H1 (cell line): ENCODE results near the gene WDR37. TPM values are rescaled to one million over a fixed set of nuclear protein-coding genes. Genes with fewer than 3 reads are reported as not detected.

ENCODE experiments used
- CTCF ChIA-PET: fragments of 300-600 bp; sonication (Branson Sonifier 250); formaldehyde crosslinking; loops from one replicate; lab custom pipeline; 2021; ENCODE audit not compliant: partially characterized antibody; lab: Charles Lee
- POLR2A ChIA-PET: fragments of 300-600 bp; sonication (Branson Sonifier 250); formaldehyde crosslinking; loops from one replicate; lab custom pipeline; 2021; ENCODE audit warnings: inconsistent platforms; ENCODE audit not compliant: partially characterized antibody; lab: Charles Lee
- DNase-seq, 2 experiments: peaks; one replicate each; pipeline versions ENCODE4 v3.0.0 to v3.0.0-alpha.2; 2010 to 2022; ENCODE audit warnings: low spot score in 2 of 2, low read depth in 1 of 2, mixed read lengths in 1 of 2
- FAIRE-seq: peaks from 2 replicates; lab custom pipeline; 2011; peaks lifted over from hg19 to GRCh38; lab: Jason Lieb, UNC
- H2AFZ ChIP-seq: 2 replicates; pipeline ENCODE4 v1.8.1; 2012; ENCODE audit warnings: low read length, inconsistent platforms
- H2AK5ac ChIP-seq: 2 replicates; pipeline ENCODE4 v1.6.1; 2013; ENCODE audit warnings: low read depth, low read length
- H2BK120ac ChIP-seq: replicated peaks from 2 replicates; pipeline ENCODE3; 2013; ENCODE audit warnings: low read depth, low read length, inconsistent platforms
- H2BK12ac ChIP-seq: 2 replicates; pipeline ENCODE4 v1.6.1; 2013; ENCODE audit warnings: low read depth, low read length
- H2BK15ac ChIP-seq: 2 replicates; pipeline ENCODE4 v1.6.1; 2013; ENCODE audit warnings: low read length
- H2BK20ac ChIP-seq: 2 replicates; pipeline ENCODE4 v1.6.1; 2013; ENCODE audit warnings: low read length
- H2BK5ac ChIP-seq: 2 replicates; pipeline ENCODE4 v1.6.1; 2013; ENCODE audit warnings: low read depth, low read length
- H3K14ac ChIP-seq: 2 replicates; pipeline ENCODE4 v1.6.1; 2013; ENCODE audit warnings: inconsistent platforms; ENCODE audit not compliant: insufficient read length
- H3K18ac ChIP-seq: 2 replicates; pipeline ENCODE4 v1.6.1; 2013; ENCODE audit warnings: low read length; ENCODE audit errors: extremely low read depth
- H3K23ac ChIP-seq: 2 replicates; pipeline ENCODE4 v1.6.1; 2013; ENCODE audit warnings: inconsistent platforms; ENCODE audit not compliant: insufficient read length
- H3K23me2 ChIP-seq: 2 replicates; pipeline ENCODE4 v1.6.1; 2013; ENCODE audit warnings: low read depth, low read length
- H3K27ac ChIP-seq: 2 replicates; pipeline ENCODE4 v1.6.1; 2011; ENCODE audit warnings: low read depth, low read length, inconsistent platforms
- H3K27me3 ChIP-seq, 4 experiments: replicated peaks in 1 of 4; 1 replicate in 1 of 4; 2 replicates in 3 of 4; pipeline versions ENCODE4 v1.6.1 to v1.8.1; 2011 to 2013; ENCODE audit warnings: low read length in 3 of 4, mild to moderate bottlenecking in 3 of 4, inconsistent platforms in 2 of 4, mixed read lengths in 2 of 4, moderate library complexity in 1 of 4; ENCODE audit not compliant: control insufficient read depth in 3 of 4, insufficient read depth in 3 of 4; ENCODE audit errors: extremely low read depth in 1 of 4
- H3K36me3 ChIP-seq, 4 experiments: 2 replicates each; pipeline versions ENCODE4 v1.6.1 to v1.8.1; 2011 to 2013; ENCODE audit warnings: mild to moderate bottlenecking in 4 of 4, low read length in 3 of 4, moderate library complexity in 2 of 4, control low read depth in 1 of 4, inconsistent platforms in 1 of 4; ENCODE audit not compliant: insufficient read depth in 4 of 4, control insufficient read depth in 2 of 4
- H3K4ac ChIP-seq: replicated peaks from 2 replicates; pipeline ENCODE3; 2013; ENCODE audit warnings: low read length, low read depth, mixed read lengths, inconsistent platforms; ENCODE audit not compliant: insufficient read length
- H3K4me1 ChIP-seq, 4 experiments: replicated peaks in 1 of 4; 1 replicate in 1 of 4; 2 replicates in 3 of 4; pipeline versions ENCODE4 v1.6.1 to v1.8.1; 2011 to 2013; ENCODE audit warnings: low read length in 3 of 4, inconsistent platforms in 2 of 4, mixed read lengths in 1 of 4; ENCODE audit not compliant: insufficient read depth in 4 of 4, control insufficient read depth in 3 of 4
- H3K4me2 ChIP-seq, 2 experiments: 2 replicates each; pipeline versions ENCODE4 v1.6.1 to v1.8.1; 2011 to 2013; ENCODE audit warnings: low read depth in 2 of 2, low read length in 2 of 2, control low read depth in 1 of 2, inconsistent platforms in 1 of 2, mild to moderate bottlenecking in 1 of 2; ENCODE audit not compliant: insufficient read depth in 1 of 2
- H3K4me3 ChIP-seq, 4 experiments: fragments of 200-600, 300-600 bp in 1 of 4; sonication (generic), shearing (Covaris generic), sonication (Bioruptor Twin) in 1 of 4; 2 replicates each; pipeline versions ENCODE4 v1.5.1 to v1.8.1; 2011 to 2016; ENCODE audit warnings: low read length in 4 of 4, low read depth in 3 of 4, control low read depth in 2 of 4, inconsistent platforms in 2 of 4, mild to moderate bottlenecking in 2 of 4, mixed read lengths in 1 of 4, moderate library complexity in 1 of 4; ENCODE audit not compliant: insufficient read depth in 2 of 4; ENCODE audit errors: extremely low read depth in 1 of 4
- H3K56ac ChIP-seq: replicated peaks from 2 replicates; pipeline ENCODE3; 2013; ENCODE audit warnings: low read depth, mild to moderate bottlenecking, mixed read lengths, low read length, inconsistent platforms; ENCODE audit not compliant: insufficient read length
- H3K79me1 ChIP-seq: 2 replicates; pipeline ENCODE4 v1.6.1; 2013; ENCODE audit warnings: low read depth, low read length, control low read depth
- H3K79me2 ChIP-seq, 2 experiments: 2 replicates each; pipeline versions ENCODE4 v1.6.1 to v1.8.1; 2012 to 2013; ENCODE audit warnings: low read length in 2 of 2, mild to moderate bottlenecking in 2 of 2, inconsistent platforms in 1 of 2; ENCODE audit not compliant: insufficient read depth in 2 of 2, control insufficient read depth in 1 of 2
- H3K9ac ChIP-seq, 4 experiments: replicated peaks in 1 of 4; 1 replicate in 1 of 4; 2 replicates in 3 of 4; pipeline versions ENCODE4 v1.6.1 to v1.8.1; 2011 to 2013; ENCODE audit warnings: low read depth in 3 of 4, low read length in 3 of 4, control low read depth in 2 of 4, mild to moderate bottlenecking in 2 of 4, moderate library complexity in 2 of 4, inconsistent platforms in 1 of 4; ENCODE audit errors: extremely low read depth in 1 of 4
- H3K9me3 ChIP-seq, 2 experiments: 2 replicates each; pipeline versions ENCODE4 v1.6.1 to v1.8.1; 2012 to 2013; ENCODE audit warnings: mild to moderate bottlenecking in 2 of 2, moderate library complexity in 2 of 2, control low read depth in 1 of 2, inconsistent platforms in 1 of 2, low read depth in 1 of 2, low read length in 1 of 2, mixed read lengths in 1 of 2; ENCODE audit not compliant: insufficient read depth in 2 of 2
- H4K20me1 ChIP-seq, 2 experiments: replicated peaks in 1 of 2; 2 replicates each; pipeline versions ENCODE3 to v1.8.1; 2011 to 2013; ENCODE audit warnings: inconsistent platforms in 2 of 2, low read length in 2 of 2, mild to moderate bottlenecking in 1 of 2; ENCODE audit not compliant: insufficient read depth in 2 of 2, control insufficient read depth in 1 of 2
- H4K5ac ChIP-seq: 2 replicates; pipeline ENCODE4 v1.6.1; 2013; ENCODE audit warnings: low read length, low read depth, mixed read lengths, inconsistent platforms; ENCODE audit not compliant: insufficient read length
- H4K8ac ChIP-seq: 2 replicates; pipeline ENCODE4 v1.8.0; 2013; ENCODE audit warnings: mild to moderate bottlenecking, moderate library complexity, low read length, inconsistent platforms; ENCODE audit not compliant: insufficient read depth; ENCODE audit errors: extremely low read depth
- H4K91ac ChIP-seq: replicated peaks from 2 replicates; pipeline ENCODE3; 2013; ENCODE audit warnings: low read length, mixed read lengths, inconsistent platforms; ENCODE audit not compliant: insufficient read length
- CHD2 ChIP-seq: IDR thresholded peaks from 2 replicates; pipeline ENCODE4 v1.6.1; 2012; ENCODE audit warnings: low read length, improper control_type of control experiment
- KDM5A ChIP-seq: fragments of 200-600 bp; IDR thresholded peaks from 2 replicates; pipeline ENCODE4 v1.7.1; 2012; ENCODE audit warnings: mild to moderate bottlenecking, low read length, inconsistent platforms, mixed read lengths
- SAP30 ChIP-seq: fragments of 300-600 bp; sonication (generic); IDR thresholded peaks from 2 replicates; pipeline ENCODE4 v1.7.1; 2012; ENCODE audit warnings: low read length, moderate library complexity, mild to moderate bottlenecking, inconsistent platforms; ENCODE audit not compliant: insufficient read depth, insufficient replicate concordance
- TAF1 ChIP-seq: IDR thresholded peaks from 2 replicates; pipeline ENCODE4 v1.6.1; 2011; ENCODE audit warnings: mild to moderate bottlenecking, low read depth, low read length
- WGBS, 2 experiments: shearing (Covaris generic) in 1 of 2; methylation state at CpG; one replicate each; pipeline versions ENCODE4 v1.1.6 to v1.1.7; 2013 to 2015; ENCODE audit warnings: low lambda C conversion rate in 2 of 2, mixed read lengths in 2 of 2, inconsistent platforms in 1 of 2, low coverage in 1 of 2, missing lambda C conversion rate in 1 of 2; ENCODE audit not compliant: insufficient replicate concordance in 2 of 2, insufficient coverage in 1 of 2, insufficient read length in 1 of 2; ENCODE audit errors: extremely low coverage in 1 of 2, missing lambda C conversion rate in 1 of 2; 5-methylcytosine and 5-hydroxymethylcytosine counted together
- polyA plus RNA-seq, 7 experiments: library from polyadenylated mRNA; depleted of rRNA in 3 of 7; stranded (reverse) in 5 of 7; unstranded in 2 of 7; fragments of >200 nt in 5 of 7; fragments of 200-250 nt in 2 of 7; gene quantifications; 1 replicate in 5 of 7; 2 replicates in 1 of 7; 4 replicates in 1 of 7; pipeline versions ENCODE4 v1.2.1 to v1.2.3, GENCODE V29; 2011 to 2013; ENCODE audit warnings: missing spikeins in 2 of 7, mixed read lengths in 2 of 7
- total RNA-seq: library from RNA; stranded (reverse); fragmentation: NEBNext Ultra II Directional; extraction: Animal tissue kit (Norgen Biotek cat#: 25700); gene quantifications from 2 replicates; pipeline ENCODE4 v1.2.1, GENCODE V29; 2021

Gene WDR37
- total and polyA plus RNA-seq, 2 of the 8 experiments (the other 6 are each of a cell fraction or from before 2014, with no cell fraction given): 9.6 to 12.0 TPM

- peak in 1 of 2 experiments; percentile 40 for DNase-seq
- Histone ChIP-seq H2BK120ac (no peak overlapping the region), H3K23ac (no peak overlapping the region), H2BK20ac (no peak overlapping the region), H4K5ac (no peak overlapping the region), H2AK5ac (no peak overlapping the region), H3K23me2 (no peaks in the 10 kb centered on the region), H3K4ac (no peak overlapping the region), H3K56ac (no peak overlapping the region), H3K79me1 (no peaks in the 10 kb centered on the region), H4K20me1 (no peaks in the 10 kb centered on the region), H3K27me3 (no peaks in the 10 kb centered on the region), H3K4me3 (no peak overlapping the region), H3K36me3 (no peaks in the 10 kb centered on the region), H2BK15ac (no peak overlapping the region), H3K18ac (no peak overlapping the region), H2AFZ (no peak overlapping the region), H4K91ac (no peak overlapping the region), H3K27ac (no peak overlapping the region), H3K14ac (no peak overlapping the region), H3K4me1 (no peaks in the 10 kb centered on the region), H3K79me2 (no peaks in the 10 kb centered on the region), H3K9ac (no peak overlapping the region), H3K9me3 (no peaks in the 10 kb centered on the region), H2BK5ac (no peak overlapping the region), H2BK12ac (no peak overlapping the region), H3K4me2 (no peak overlapping the region), H4K8ac (no peak overlapping the region)
- ChIA-PET POLR2A (interaction anchor here (1.0 kb wide), 1 partner anchor 28 kb away, joined by 3 read pairs; no protein-coding TSS in a partner anchor), CTCF (interaction anchor here (0.7 kb wide), 1 partner anchor 90 kb away, joined by 3 read pairs; no protein-coding TSS in a partner anchor)
- no peak for FAIRE-seq
- WGBS, 2 experiments: 85% methylated on average over 10 of the region's 10 CpGs; no CpG with 5 or more reads in 1 of the 2 experiments
- TF ChIP-seq SAP30: no peak
- no peak for TF ChIP-seq TAF1
- TF ChIP-seq CHD2: no peak
- TF ChIP-seq KDM5A: no peak
These were observed 81.4 kb downstream of the WDR37 start for GRCh38 chr10:1137499-1138163.
